OCI-M2 (cell line): ENCODE measurements around the gene ACE.
"Not testable (repeated sequence)": the region's sequence is repeated elsewhere in the genome, so short reads cannot be mapped to it uniquely, and the experiment has no call there.

Experiments used
- DNase-seq: peaks from one replicate; lab custom pipeline; 2025; ENCODE audit not compliant: unreplicated experiment; lab: John Stamatoyannopoulos, UW

The ACE gene

DNA sequence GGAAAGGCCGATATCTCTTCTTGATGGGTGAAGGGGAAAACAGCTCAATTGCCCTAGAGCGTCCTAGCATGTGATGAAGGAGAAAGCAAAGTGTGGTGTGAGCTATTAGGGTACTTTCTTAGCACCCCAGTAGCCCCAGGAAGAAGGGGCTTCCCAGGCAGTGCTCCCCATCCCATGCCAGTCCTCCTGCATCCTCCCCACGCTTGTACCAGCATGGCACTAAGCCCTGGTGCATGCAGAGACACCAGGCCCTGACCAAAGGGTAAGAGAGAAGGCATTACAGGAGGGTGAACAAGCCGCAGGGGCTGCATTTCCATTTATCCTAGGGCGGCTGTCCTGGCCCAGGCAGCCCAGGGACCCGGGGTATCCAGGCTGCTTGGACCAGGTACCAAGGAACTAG, 33.8 kb upstream of the ACE start:
- DNase-seq = no peak

DNA sequence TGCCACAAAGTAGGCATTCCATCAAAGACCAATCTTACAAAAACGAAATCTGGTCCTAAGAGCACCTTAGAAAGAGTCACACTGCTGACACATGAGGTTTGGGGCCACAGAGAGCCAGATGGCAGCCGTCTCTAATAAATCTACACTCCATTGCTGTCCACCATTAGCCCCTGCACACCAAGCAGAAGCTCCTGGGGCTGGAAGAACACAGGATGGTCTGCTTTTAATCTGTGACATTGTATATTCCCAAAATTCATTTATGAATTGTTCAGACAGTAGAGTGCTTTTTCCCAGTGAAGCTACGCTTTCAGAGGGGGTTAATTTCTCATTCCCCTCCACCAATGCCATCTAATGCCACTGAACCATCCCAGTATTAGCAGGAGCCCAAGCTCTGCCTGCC, 32.4 kb upstream of the ACE start:
- no peak for DNase-seq

DNA sequence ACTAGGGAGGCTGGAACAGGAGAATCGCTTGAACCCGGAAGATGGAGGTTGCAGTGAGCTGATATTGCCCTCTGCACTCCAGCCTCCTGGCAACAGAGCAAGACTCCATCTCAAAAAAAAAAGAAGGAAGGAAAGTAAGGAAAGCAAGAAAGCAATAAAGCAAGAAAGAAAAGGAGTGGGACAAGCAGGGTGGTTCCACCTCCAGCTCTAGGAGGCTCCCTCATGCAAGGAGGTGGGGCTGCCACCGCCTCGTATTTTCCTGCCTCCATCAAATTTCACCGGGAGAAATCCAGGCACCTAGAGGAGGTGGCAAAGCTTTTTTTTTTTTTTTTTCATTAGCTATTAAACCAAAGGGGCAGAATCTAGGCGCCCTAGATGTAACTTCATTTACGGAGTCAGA, 31.8 kb upstream of the ACE start:
- DNase-seq = no peak

DNA sequence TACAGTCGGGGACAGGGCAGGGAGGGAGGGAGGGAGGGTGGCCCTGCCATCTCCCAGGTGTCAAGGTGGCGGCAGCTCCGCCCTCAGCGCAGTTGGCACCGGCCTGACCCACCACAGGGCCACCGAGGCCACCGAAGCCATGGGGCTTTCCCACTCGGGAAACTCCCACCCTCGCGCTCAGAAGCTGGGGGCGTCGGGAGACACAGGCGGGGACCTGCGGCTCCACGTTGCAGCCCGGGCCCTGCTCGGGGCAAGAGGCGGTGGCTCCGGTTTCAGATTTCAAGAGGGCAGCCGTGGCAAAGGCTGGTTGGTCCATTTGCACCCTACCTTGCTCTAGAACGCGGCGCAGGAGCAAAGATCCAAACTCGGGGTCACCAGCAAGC, 31.3 kb upstream of the ACE start:
- DNase-seq = no peak

DNA sequence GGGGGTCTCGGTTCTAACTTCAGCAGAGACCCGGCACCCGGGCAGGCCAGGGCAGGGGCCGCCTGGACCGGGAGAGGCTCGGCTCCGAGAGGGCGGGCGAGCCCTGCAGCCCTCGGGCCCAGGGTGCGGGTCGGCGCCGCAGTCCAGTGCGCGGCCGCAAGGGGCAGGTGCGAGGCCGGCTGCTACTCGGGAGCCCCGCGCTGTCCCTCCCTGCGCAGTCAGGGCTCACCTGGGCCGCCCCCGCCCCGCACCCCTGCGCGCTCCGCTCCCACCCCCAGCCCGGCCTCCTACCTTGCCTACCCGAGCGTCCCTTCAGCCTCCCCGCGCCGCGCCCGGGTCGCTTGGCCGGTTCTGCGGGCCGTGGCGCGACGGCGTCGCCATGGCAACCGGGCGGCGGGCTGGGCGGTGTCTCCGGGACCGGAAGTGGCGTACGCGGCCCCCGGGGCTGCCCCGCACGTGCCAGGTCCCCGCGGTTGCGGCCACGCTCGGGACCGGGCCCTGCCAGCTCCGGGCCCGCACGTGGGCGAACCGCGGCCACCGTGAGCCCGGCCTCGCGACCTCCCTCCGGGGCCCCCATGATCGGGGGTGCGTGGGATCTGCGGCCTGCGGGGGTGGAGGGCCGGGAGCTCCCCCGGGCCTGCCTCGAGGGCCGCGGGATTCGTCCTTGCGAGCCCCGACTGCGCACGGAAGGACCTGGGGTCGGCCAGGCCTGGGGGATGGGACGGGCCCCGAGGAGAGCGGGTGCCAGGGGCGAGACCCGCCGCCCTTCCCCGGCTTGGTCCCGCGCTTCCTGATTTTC, 30.7 kb upstream of the ACE start, which contains the start of gene CYB561:
TSS of gene CYB561 (minus strand) at position 353 of the 799 bp plus-strand sequence. CDS start 8,759 bp downstream, outside the sequence.
- DNase-seq = no peak

DNA sequence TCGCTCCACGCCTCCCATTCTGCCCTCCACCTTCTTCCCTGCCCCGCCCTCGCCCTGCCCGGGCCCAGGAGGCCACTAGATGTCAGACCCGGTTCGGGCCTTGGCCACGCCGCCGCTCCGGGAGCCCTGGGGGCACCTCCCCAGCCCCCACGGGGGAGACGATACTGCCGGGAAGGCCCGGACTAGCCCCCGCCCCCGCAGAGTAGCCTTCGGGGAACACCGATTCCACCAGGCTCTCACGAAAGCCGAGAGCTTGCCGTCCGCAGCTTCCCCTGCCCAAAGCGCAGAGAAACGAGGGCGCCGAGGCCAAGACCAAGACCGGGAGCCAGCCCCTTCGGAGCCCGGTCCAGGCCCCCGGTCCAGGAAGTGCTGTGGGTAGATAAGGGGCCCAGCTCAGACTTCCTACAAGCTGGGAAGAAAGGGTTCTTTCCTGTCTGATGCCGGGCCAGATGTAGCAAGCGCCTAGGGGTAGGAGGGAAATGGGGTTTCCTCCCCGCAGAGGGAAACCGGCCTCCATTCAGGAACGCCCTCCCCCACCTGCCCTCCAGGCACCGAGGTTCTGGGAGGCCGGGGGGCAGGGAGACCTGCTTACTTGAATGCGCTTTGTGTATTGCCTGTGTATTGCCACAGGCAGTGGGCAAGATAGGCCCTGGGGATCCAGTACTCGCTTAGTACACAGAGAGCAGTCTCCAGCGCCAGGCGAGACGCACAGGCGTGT, 29.9 kb upstream of the ACE start:
- DNase-seq = no peak

DNA sequence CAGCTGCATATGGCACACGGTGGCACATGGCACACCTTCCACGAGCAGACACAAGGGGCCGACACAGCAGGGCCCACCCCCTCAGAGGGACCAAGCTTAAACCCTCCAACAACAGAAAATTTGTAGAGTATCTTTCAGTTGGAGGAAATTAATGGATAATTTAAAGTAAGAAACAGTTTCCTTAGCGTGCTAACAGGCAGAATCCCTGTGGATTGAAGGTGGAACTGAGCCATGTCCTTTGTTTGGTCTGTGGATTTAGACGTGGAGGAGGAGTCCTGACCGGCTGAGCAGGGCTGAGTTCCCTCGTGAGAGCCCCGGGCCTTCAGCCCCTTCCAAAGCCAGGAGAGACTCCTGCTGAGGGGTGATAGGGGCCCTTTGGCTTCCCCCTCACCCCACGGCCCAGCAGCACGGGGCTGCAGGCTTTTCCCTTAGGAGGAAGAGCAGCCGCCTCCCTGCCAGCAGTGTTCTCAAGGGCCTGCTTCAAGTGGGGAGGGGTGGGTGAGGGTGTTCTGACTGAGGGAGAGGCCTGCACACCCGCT, 29.3 kb upstream of the ACE start:
- DNase-seq = no peak

DNA sequence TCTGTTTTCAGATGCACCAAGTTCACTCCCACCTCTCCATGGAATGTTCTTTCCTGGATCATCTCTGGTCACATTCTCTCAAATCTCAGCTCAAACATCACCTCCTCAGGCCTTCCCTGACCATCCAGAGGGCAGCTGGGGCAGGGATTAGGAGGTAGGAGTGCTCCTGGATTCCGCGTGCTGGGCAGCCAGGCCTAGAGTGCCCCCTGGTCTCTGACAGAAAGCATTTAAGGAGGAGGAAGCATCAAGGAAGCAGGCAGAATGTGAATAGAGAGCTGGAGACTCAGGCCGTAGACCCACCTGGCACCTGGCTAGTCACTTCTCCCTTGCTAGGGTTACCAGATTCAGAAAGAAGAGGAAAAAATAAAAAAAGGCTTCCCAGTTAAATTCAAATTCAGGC, 28.2 kb upstream of the ACE start:
- no peak for DNase-seq

DNA sequence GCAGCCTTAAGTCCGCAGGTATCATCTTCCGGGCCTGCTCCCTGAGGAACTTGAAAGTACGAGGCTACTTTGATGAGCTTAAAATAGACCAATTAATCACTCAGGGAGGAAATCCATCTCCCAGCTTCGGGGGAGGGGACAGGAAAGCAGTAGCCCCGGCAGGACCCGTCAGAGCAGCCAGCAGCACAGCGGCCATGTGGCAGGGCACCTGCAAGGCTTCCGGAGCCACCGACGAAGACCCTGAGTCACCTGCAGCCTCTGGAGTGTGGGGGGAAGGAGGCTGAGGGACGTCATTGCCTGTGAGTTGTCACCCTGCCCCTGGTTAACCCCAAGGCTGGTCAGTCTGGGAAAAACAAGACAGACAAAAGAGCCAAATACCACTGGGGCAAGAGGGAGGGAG, 26.3 kb upstream of the ACE start:
- DNase-seq = no peak

DNA sequence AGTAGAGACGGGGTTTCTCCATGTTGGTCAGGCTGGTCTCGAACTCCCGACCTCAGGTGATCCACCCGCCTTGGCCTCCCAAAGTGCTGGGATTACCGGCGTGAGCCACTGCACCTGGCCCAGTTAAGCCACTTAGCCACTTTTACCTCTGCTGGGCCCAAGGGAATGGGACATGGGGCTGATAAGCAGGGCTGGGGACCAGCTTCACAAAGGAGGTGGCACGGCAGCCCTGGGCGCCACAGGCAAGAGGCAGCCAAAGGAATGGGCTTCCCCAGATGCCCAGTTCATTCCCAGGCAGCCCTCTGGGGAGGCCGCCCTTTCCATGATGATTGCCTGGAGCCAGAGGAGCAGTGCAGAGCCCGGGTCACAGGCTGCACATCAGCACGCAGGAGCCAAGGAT, 25.7 kb upstream of the ACE start:
- DNase-seq = no peak

DNA sequence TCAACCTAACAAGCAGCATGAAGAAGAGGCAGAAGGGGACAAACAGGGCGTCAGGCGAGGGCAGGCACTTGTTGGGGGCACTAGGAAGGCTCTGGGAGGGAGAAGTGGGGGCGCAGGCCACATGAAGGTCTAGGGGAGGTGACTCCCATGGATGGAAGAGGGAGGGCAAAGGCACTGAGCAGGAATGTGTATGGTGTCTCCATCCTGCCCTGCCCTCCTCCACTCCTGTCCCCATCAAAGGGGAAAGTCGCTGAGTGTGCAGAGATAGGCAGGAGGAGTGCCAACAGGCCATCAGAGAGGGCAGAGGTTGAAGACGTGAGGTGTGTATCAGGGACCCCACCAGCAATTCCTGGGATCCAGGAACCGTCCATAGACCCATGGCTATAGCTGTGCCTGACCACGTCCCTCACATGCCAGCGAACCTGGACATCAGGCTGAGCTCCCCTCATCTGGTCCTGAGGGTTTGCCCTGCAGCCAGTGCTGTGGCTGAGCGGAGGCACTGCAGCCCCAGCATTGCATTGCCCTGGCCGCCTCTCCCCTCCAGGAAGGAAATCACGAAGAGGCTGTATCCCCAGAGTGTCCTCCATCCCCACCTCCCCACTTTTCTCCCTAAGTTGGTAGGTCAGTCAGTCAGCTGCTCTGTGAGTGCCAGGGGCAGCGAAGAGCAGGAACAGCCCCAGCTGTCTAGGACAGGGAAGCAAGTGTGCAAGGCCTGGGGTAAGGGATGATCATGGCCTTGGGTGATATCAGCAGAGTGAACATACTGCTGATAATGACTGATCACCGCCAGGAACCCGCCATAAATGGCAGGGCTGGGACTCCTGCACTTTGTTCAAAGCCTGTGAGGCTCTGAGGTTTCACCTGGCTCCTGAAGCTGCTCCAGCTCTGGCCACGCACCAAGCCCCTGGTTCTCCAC, 24.6 kb upstream of the ACE start:
- DNase-seq = no peak

DNA sequence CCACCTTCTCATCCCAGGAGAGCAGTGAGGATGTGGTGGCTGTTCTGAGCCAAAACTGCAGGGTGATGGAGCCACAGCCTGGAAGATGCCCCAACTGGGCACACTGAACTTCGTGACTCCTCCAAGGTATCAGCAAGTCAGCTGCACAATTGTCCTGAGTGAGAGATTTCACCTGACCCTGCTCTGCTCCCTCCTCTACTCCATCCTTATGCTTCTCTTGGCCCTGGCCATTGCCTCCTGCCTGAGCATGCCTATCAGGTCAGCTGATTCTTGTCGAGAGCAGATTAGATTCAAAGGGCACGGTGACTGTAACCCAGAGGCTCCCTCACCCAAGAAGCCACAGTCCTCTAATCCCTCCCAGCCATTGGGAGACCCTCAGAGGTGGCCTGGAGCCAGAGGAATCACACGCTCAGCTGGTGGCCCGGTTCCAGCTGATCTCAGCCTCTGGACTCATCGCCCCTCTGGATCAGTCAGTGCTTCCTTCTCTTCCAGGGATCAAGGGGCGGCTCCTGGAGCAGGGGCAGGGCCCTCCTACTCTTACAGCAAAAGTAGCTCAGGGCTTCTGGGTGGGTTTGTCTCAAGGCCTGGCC, 23.8 kb upstream of the ACE start:
- DNase-seq = no peak

DNA sequence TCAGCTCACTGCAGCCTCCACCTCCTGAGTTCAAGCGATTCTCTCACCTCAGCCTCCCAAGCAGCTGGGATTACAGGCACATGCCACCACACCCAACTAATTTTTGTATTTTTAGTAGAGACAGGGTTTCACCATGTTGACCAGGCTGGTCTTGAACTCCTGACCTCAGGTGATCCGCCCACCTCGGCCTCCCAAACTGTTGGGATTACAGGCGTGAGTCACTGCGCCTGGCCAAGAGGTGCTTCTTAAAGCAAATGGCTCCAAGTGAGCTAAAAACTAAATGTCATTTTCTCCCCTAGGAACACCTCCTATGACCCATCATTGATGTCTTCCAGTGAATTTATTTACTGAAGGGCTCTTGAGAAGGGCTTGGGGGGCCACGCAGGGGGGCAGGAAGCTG, 22.5 kb upstream of the ACE start:
- DNase-seq = not testable (repeated sequence)

DNA sequence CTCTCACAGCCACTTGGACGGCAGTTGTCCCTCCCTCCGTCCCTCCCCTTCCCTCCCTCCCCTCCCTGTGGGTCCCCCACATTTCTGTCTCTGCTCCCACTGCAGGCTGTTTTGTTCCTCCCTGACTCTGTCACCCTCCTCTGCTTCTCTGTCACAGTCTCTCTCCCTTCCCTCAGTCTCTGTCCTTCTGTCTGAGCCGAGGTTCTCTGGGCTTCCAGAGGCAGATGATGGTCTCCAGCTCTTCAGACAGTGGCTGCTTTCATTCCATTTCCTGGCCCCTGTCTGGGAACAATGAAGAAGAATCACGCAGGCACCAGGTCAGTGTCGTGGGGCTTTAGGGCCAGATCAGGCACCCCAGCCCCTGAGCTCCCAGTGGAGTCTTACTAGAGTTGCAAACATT, 21.9 kb upstream of the ACE start:
- no peak for DNase-seq

DNA sequence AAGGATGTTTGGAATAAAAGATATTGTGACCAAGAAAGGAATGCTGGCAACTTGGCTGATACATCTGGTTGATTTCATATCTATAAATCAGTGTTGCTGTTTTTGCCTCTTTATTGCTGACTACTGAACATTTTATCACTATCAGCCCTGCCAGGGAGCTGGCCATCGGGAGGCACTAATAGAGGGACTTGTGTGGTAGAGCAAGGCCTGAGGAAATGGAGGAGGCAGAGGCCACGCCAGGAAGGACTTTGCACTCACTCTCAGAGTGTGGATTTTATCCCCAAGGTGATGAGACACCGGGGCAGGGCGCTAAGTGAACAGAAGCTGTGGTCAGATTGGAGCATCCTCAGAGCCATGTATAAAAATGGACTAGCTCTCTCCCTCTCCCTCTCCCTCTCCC, 21.4 kb upstream of the ACE start:
- DNase-seq = no peak

DNA sequence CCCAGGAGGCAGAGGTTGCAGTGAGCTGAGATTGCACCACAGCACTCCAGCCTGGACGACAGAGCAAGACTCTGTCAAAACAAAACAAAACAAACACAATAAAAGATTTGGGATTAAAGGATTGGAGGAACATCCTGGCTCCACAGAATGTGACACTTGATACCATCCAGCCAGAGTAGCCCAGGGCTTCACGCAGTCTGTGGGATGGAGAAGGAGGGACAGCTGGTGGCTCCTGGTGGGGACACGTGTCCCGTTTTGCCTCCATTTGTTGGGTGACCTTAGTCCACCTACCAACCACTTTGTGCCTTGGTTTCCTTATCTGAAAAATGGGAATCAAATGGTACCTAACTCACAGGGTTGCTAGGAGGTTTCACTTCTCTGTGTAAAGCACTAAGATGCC, 18.4 kb upstream of the ACE start:
- DNase-seq = no peak

DNA sequence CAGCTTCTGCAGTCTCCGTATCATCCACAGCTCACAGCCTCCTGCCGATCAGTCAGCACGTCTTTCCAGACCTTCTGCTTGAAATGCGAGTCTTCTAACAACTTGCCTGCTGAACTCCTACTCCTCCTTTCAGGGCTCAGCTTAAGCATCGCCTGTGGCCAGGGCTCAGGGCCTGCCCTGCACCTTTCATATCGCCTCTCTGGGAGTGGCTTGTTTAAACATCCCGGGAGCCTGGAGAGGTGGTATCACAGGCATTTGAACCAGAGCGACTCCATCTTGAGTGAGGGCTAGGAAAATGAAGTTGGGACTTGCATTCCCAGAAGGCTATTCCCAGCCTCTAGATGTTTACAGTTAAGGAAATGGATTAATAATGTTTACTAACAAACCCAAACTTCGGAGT, 16.8 kb upstream of the ACE start:
- no peak for DNase-seq

DNA sequence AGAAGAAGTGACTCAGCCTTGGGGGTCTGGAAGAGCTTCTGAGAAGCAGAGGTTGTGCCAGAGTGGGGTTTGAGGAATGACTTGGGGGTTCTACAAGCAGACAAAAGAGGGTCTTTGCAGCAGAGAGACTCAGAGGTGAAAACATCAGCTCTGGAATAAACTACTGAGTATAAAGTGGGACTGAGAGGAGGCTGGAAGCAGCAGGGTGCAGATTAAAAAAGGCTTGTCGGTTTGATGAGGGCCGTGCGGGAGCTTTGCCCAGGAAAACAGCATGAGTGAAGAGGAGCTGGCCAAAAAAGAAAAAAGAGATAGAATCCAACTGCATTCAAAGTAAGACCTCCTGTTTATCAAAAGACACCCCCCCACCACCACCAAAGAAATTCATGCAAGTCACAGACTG, 13.1 kb upstream of the ACE start:
- no peak for DNase-seq

DNA sequence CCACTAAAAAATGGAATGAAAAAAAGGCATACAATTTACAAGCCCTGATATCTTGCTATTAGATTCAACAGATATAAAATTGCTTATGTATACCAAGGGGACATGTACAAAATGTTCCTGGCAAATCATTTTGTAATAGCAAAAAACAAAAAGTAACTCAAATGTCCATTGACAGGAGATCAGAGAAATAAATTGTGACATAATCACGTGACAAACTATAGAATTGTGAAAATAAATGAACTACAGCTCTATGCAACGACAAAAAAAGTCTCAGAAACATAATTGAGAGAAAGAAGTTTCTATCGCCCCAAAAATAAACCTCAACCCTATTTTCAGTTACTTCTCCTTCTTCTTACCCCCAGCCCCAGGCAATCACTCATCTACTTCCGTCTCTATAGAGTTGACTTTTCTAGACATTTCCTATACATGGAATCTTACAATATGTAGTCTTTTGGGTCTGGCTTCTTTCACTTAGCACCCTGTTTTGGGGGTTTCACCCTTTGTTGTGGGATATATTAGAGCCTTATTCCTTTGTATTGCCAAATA, 12.1 kb upstream of the ACE start:
- DNase-seq = no peak

DNA sequence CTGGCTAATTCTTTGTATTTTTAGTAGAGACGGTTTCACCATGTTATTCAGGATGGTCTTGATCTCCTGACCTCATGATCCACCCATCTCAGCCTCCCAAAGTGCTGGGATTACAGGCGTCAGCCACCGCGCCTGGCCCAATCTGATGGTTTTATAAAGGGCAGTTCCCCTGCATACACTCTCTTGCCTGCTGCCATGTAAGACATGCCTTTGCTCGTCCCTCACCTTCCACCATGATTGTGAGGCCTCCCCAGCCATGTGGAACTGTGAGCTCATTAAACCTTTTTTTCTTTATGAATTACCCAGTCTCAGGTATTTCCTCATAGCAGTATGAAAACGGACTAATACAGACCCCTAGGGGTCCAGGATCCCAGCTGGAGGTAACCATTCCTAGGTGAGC, 8.8 kb upstream of the ACE start:
- not testable (repeated sequence) for DNase-seq

DNA sequence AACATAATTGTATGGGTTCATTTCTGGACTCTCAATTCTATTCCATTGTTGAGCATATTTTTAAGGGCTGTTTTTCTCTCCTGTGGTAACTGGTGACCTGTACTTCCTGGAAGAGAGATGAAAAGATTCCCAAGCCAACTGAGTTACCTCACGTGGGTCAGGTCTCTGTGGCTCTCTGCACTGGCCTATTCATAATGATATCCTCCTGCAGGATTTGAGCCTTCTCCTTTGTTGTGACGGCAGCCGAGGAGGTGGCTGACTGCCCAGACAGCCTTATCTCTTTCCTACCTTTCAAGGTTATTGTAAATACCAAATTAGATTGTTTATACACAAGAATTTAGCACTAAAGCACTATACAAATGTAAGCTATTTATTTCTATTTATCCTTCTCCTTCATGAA, 2.7 kb upstream of the ACE start:
- no peak for DNase-seq
